Measurements from ENCODE around the gene LDB2. TPM values are rescaled to one million over a fixed set of nuclear protein-coding genes. Genes with fewer than 3 reads are reported as not detected.

Gene LDB2
- total RNA-seq, 1 donor from 2014 or later: 360 TPM

- no peak for DNase-seq (ENCODE audit: low read depth in 2 of 2)
Measured at GRCh38 chr4:16726368-16727050, 171.9 kb downstream of the LDB2 start.

GRCh38 chr4:16725252-16725651 is 173.2 kb downstream of the LDB2 start:
- DNase-seq (ENCODE audit: low read depth in 2 of 2): peak; percentile 40 to 69

GRCh38 chr4:16722416-16722815 is 176.0 kb downstream of the LDB2 start:
- no peak for DNase-seq (ENCODE audit: low read depth in 2 of 2)

GRCh38 chr4:16721613-16722291 is 176.7 kb downstream of the LDB2 start:
- DNase-seq (ENCODE audit: low read depth in 2 of 2): peak in 1 of 2 donors; percentile 25

- DNase-seq (ENCODE audit: low read depth in 2 of 2): no peak
Measured at GRCh38 chr4:16720761-16721160, 177.7 kb downstream of the LDB2 start.

- DNase-seq (ENCODE audit: low read depth in 2 of 2): no peak
Measured at GRCh38 chr4:16717266-16717970, 181.0 kb downstream of the LDB2 start.

GRCh38 chr4:16715482-16715881 is 183.0 kb downstream of the LDB2 start:
- no peak for DNase-seq (ENCODE audit: low read depth in 2 of 2)

GRCh38 chr4:16714191-16714590 is 184.3 kb downstream of the LDB2 start:
- DNase-seq (ENCODE audit: low read depth in 2 of 2): no peak

- no peak for DNase-seq (ENCODE audit: low read depth in 2 of 2)
Measured at GRCh38 chr4:16713696-16714095, 184.7 kb downstream of the LDB2 start.

GRCh38 chr4:16713271-16713670 is 185.2 kb downstream of the LDB2 start:
- DNase-seq (ENCODE audit: low read depth in 2 of 2): peak in 1 of 2 donors; percentile 11

GRCh38 chr4:16710198-16710597 is 188.2 kb downstream of the LDB2 start:
- DNase-seq (ENCODE audit: low read depth in 2 of 2): no peak

- peak in 1 of 2 donors; percentile 61 for DNase-seq (ENCODE audit: low read depth in 2 of 2)
Measured at GRCh38 chr4:16707874-16708273, 190.6 kb downstream of the LDB2 start.

GRCh38 chr4:16706251-16706650 is 192.2 kb downstream of the LDB2 start:
- no peak for DNase-seq (ENCODE audit: low read depth in 2 of 2)

- no peak for DNase-seq (ENCODE audit: low read depth in 2 of 2)
Measured at GRCh38 chr4:16705341-16705740, 193.1 kb downstream of the LDB2 start.

- DNase-seq (ENCODE audit: low read depth in 2 of 2): no peak
Measured at GRCh38 chr4:16704489-16704888, 194.0 kb downstream of the LDB2 start.

GRCh38 chr4:16695896-16696295 is 202.5 kb downstream of the LDB2 start:
- no peak for DNase-seq (ENCODE audit: low read depth in 2 of 2)

GRCh38 chr4:16694884-16695276 is 203.6 kb downstream of the LDB2 start:
- no peak for DNase-seq (ENCODE audit: low read depth in 2 of 2)

- no peak for DNase-seq (ENCODE audit: low read depth in 2 of 2)
Measured at GRCh38 chr4:16694173-16694883, 204.1 kb downstream of the LDB2 start.

- DNase-seq (ENCODE audit: low read depth in 2 of 2): no peak
Measured at GRCh38 chr4:16693641-16694040, 204.8 kb downstream of the LDB2 start.

GRCh38 chr4:16692961-16693506 is 205.4 kb downstream of the LDB2 start:
- no peak for DNase-seq (ENCODE audit: low read depth in 2 of 2)

- DNase-seq (ENCODE audit: low read depth in 2 of 2): no peak
Measured at GRCh38 chr4:16692524-16692923, 205.9 kb downstream of the LDB2 start.

GRCh38 chr4:16692046-16692445 is 206.4 kb downstream of the LDB2 start:
- DNase-seq (ENCODE audit: low read depth in 2 of 2): no peak
